K562 (cell line): ENCODE measurements around the gene CHMP4B. TPM values are rescaled to one million over a fixed set of nuclear protein-coding genes. Genes with fewer than 3 reads are reported as not detected.

ENCODE experiments used
- ATAC-seq: fragments of 200-7000 bp; cut with Tn5 transposase; 3 replicates; pipeline ENCODE4 v1.9.1; 2020; ENCODE audit warnings: moderate library complexity
- BruUV-seq: library from RNA; stranded (reverse); fragments of 400-500 nt; replicated peaks from 2 replicates; lab custom pipeline; 2021; lab: Mats Ljungman, UMichigan
- CTCF ChIA-PET: fragments of 300-600 bp; formaldehyde crosslinking; extraction: SDS; loops from one replicate; lab custom pipeline; 2021; ENCODE audit warnings: low intra/inter-chr PET ratio; lab: Yijun Ruan, JAX
- POLR2A ChIA-PET: fragments of 300-600, 350-650 bp; sonication (Branson Sonifier 250); formaldehyde crosslinking; extraction: SDS; loops from one replicate; lab custom pipeline; 2021; ENCODE audit warnings: antibody characterized with exemption, inconsistent platforms; lab: Yijun Ruan, JAX
- DNase-seq, 4 experiments: peaks; one replicate each; pipeline versions ENCODE4 v3.0.0 to v3.0.0-alpha.2; 2011 to 2018; ENCODE audit warnings: low spot score in 3 of 4, mixed read lengths in 3 of 4; ENCODE audit errors: extremely low read depth in 1 of 4
- FAIRE-seq: peaks from 2 replicates; lab custom pipeline; 2011; peaks lifted over from hg19 to GRCh38; lab: Jason Lieb, UNC
- H2AFZ ChIP-seq: 2 replicates; pipeline ENCODE4 v1.6.0; 2011; ENCODE audit warnings: low read depth, low read length, control low read depth, inconsistent platforms
- H3K27ac ChIP-seq: fragments of 200-600 bp; 3 replicates; pipeline ENCODE4 v1.8.0; 2011; ENCODE audit warnings: low read depth, mild to moderate bottlenecking, control low read depth, inconsistent platforms, low read length, moderate library complexity, mixed read lengths; ENCODE audit errors: extremely low read depth
- H3K27me3 ChIP-seq, 2 experiments: fragments of 300-600 bp in 1 of 2; 2 replicates in 1 of 2; 3 replicates in 1 of 2; pipeline versions ENCODE4 v1.6.0 to v1.8.0; 2011; ENCODE audit warnings: inconsistent platforms in 2 of 2, low read length in 2 of 2, mild to moderate bottlenecking in 1 of 2, mixed read lengths in 1 of 2, moderate library complexity in 1 of 2; ENCODE audit not compliant: control insufficient read depth in 2 of 2, insufficient read depth in 2 of 2
- H3K36me3 ChIP-seq: fragments of 300-600 bp; 3 replicates; pipeline ENCODE4 v1.8.0; 2011; ENCODE audit warnings: mild to moderate bottlenecking, low read length, inconsistent platforms; ENCODE audit not compliant: control insufficient read depth, insufficient read depth
- H3K4me1 ChIP-seq, 2 experiments: fragments of 200-600 bp in 1 of 2; replicated peaks in 1 of 2; 2 replicates in 1 of 2; 3 replicates in 1 of 2; pipeline versions ENCODE4 v1.5.1 to v1.8.0; 2011; ENCODE audit warnings: inconsistent platforms in 2 of 2, low read length in 2 of 2, mild to moderate bottlenecking in 1 of 2, mixed read lengths in 1 of 2, moderate library complexity in 1 of 2; ENCODE audit not compliant: control insufficient read depth in 2 of 2, insufficient read depth in 2 of 2
- H3K4me2 ChIP-seq: 2 replicates; pipeline ENCODE4 v1.6.1; 2011; ENCODE audit warnings: low read length, control low read depth, inconsistent platforms, mixed read lengths; ENCODE audit not compliant: insufficient read depth
- H3K4me3 ChIP-seq: fragments of 200-600 bp; sonication (generic), shearing (Covaris generic); 2 replicates; pipeline ENCODE4 v1.5.1; 2016; ENCODE audit warnings: control low read depth, inconsistent platforms
- H3K79me2 ChIP-seq: fragments of 200-600 bp; 3 replicates; pipeline ENCODE4 v1.8.0; 2011; ENCODE audit warnings: low read length, inconsistent platforms; ENCODE audit not compliant: control insufficient read depth, insufficient read depth
- H3K9ac ChIP-seq, 2 experiments: 2 replicates each; pipeline versions ENCODE4 v1.6.0 to v1.6.1; 2011; ENCODE audit warnings: low read depth in 2 of 2, low read length in 2 of 2, control low read depth in 1 of 2, inconsistent platforms in 1 of 2, mild to moderate bottlenecking in 1 of 2, mixed read lengths in 1 of 2; ENCODE audit not compliant: insufficient read depth in 1 of 2
- H3K9me1 ChIP-seq: one replicate; pipeline ENCODE4 v1.6.0; 2011; ENCODE audit warnings: inconsistent platforms, mild to moderate bottlenecking, low read length, moderate library complexity; ENCODE audit not compliant: control insufficient read depth, insufficient read depth
- H3K9me3 ChIP-seq: replicated peaks from 2 replicates; pipeline ENCODE4 v1.5.1; 2011; ENCODE audit warnings: low read depth, low read length, inconsistent platforms; ENCODE audit not compliant: control insufficient read depth, insufficient read depth
- H4K20me1 ChIP-seq: replicated peaks from 2 replicates; pipeline ENCODE4 v1.6.1; 2011; ENCODE audit warnings: low read length, inconsistent platforms, mixed read lengths; ENCODE audit not compliant: control insufficient read depth, insufficient read depth
- CBX2 ChIP-seq: fragments of 200-600 bp; sonication (generic); IDR thresholded peaks from one replicate; pipeline ENCODE4 v1.6.1; 2012; ENCODE audit warnings: mild to moderate bottlenecking, low read length, inconsistent platforms; ENCODE audit not compliant: insufficient read depth, poor library complexity, severe bottlenecking
- CC2D1A ChIP-seq: fragments of 450-650 bp; IDR thresholded peaks from 2 replicates; pipeline ENCODE4 v1.6.1; 2017; ENCODE audit warnings: mild to moderate bottlenecking
- CLOCK ChIP-seq: fragments of 250-450 bp; sonication (Bioruptor Pico); IDR thresholded peaks from 2 replicates; pipeline ENCODE4 v1.4.0; 2020; ENCODE audit warnings: mild to moderate bottlenecking, moderate library complexity, borderline replicate concordance
- ETS2 ChIP-seq: IDR thresholded peaks from 2 replicates; pipeline ENCODE4 v1.6.1; 2016; ENCODE audit warnings: borderline replicate concordance, missing genetic modification characterization, mild to moderate bottlenecking, moderate library complexity, missing compliant biosample characterization; ENCODE audit not compliant: poor library complexity, severe bottlenecking
- FOXA1 ChIP-seq: fragments of 450-650 bp; IDR thresholded peaks from 2 replicates; pipeline ENCODE4 v1.6.1; 2016; ENCODE audit warnings: mild to moderate bottlenecking, borderline replicate concordance
- KAT7 ChIP-seq: sonication (generic); formaldehyde crosslinking; IDR thresholded peaks from 2 replicates; pipeline ENCODE4 v1.8.0; 2022; ENCODE audit warnings: missing genetic modification reagents, mild to moderate bottlenecking, borderline replicate concordance
- KDM2B ChIP-seq: fragments of 250-450 bp; sonication (Bioruptor Pico); IDR thresholded peaks from 2 replicates; pipeline ENCODE4 v1.8.0; 2021; ENCODE audit warnings: mild to moderate bottlenecking, moderate library complexity
- NFXL1 ChIP-seq: fragments of 450-650 bp; formaldehyde crosslinking; IDR thresholded peaks from 2 replicates; pipeline ENCODE4 v1.4.0; 2021; ENCODE audit warnings: mild to moderate bottlenecking
- NR2C1 ChIP-seq, 2 experiments: fragments of 450-650 bp; IDR thresholded peaks; 2 replicates each; pipeline ENCODE4 v1.6.1; 2017; ENCODE audit warnings: mild to moderate bottlenecking in 2 of 2, antibody characterized with exemption in 1 of 2, inconsistent platforms in 1 of 2, missing compliant biosample characterization in 1 of 2, missing genetic modification characterization in 1 of 2
- PML ChIP-seq: IDR thresholded peaks from 2 replicates; pipeline ENCODE4 v1.6.1; 2012; ENCODE audit warnings: low read length, inconsistent platforms
- STAT5A ChIP-seq: IDR thresholded peaks from 2 replicates; pipeline ENCODE4 v1.6.1; 2012; ENCODE audit warnings: low read length, inconsistent platforms, borderline replicate concordance
- TFAM ChIP-seq: fragments of 250-450 bp; sonication (Bioruptor Pico); conservative IDR thresholded peaks from 2 replicates; pipeline ENCODE4 v1.5.0; 2021; ENCODE audit warnings: mild to moderate bottlenecking, moderate library complexity
- WHSC1 ChIP-seq: IDR thresholded peaks from one replicate; pipeline ENCODE4 v1.6.1; 2012; ENCODE audit warnings: low read length, control low read depth, inconsistent platforms
- XRCC5 ChIP-seq: fragments of 200-400 bp; formaldehyde crosslinking; IDR thresholded peaks from 2 replicates; pipeline ENCODE4 v1.6.1; 2017; ENCODE audit warnings: low read depth, mild to moderate bottlenecking, low read length
- ZBTB12 ChIP-seq: fragments of 250-450 bp; sonication (Bioruptor Pico); IDR thresholded peaks from 2 replicates; pipeline ENCODE4 v1.4.0; 2020
- ZNF263 ChIP-seq: sonication (generic); formaldehyde crosslinking; IDR thresholded peaks from 2 replicates; pipeline ENCODE4 v1.8.0; 2022; ENCODE audit warnings: mild to moderate bottlenecking, missing genetic modification reagents, borderline replicate concordance
- ZNF280B ChIP-seq: fragments of 250-450 bp; sonication (Bioruptor Pico); IDR thresholded peaks from 2 replicates; pipeline ENCODE4 v1.5.1; 2021; ENCODE audit warnings: mild to moderate bottlenecking
- WGBS: fragments of 100-300 bp; shearing (Covaris generic); methylation state at CpG from one replicate; pipeline ENCODE4 v1.1.6; 2016; ENCODE audit warnings: low coverage, mixed read lengths; ENCODE audit not compliant: insufficient coverage; ENCODE audit errors: missing lambda C conversion rate; 5-methylcytosine and 5-hydroxymethylcytosine counted together
- in situ Hi-C: fragments of 300-500 bp; cut with MboI; formaldehyde crosslinking; loops from 4 replicates; pipeline ENCODE4 v1.15.0; 2018; ENCODE audit warnings: inconsistent platforms, mixed read lengths
- intact Hi-C: fragments of 100-400 bp; cut with micrococcal nuclease; formaldehyde crosslinking; loops from 2 replicates; pipeline ENCODE4 v1.14.2; 2022
- polyA plus RNA-seq, 8 experiments: library from polyadenylated mRNA; depleted of rRNA in 4 of 8; stranded (reverse) in 5 of 8; unstranded in 3 of 8; fragments of >200 nt; fragmentation: Nextera tagmentation in 2 of 8; fragmentation: Illumina TruSeq in 1 of 8; extraction: Ambion mirVana in 2 of 8; extraction: Trizol in 1 of 8; gene quantifications; 2 replicates each; pipeline versions ENCODE4 v1.2.1 to v1.2.3, GENCODE V29; 2011 to 2014; ENCODE audit warnings: inconsistent platforms in 1 of 8, missing spikeins in 1 of 8
- total RNA-seq, 7 experiments: library from RNA; depleted of rRNA in 6 of 7; stranded (reverse); fragments of >200 nt in 6 of 7; fragmentation: Illumina TruSeq in 2 of 7; extraction: Trizol in 2 of 7; gene quantifications; 2 replicates each; pipeline versions ENCODE4 v1.2.1 to v1.2.3, GENCODE V29; 2011 to 2021; ENCODE audit warnings: low replicate concordance in 1 of 7

CHMP4B gene
- total and polyA plus RNA-seq, 9 of the 15 experiments (the other 6 are each of a cell fraction or from before 2014, with no cell fraction given), result 1.8 to 64.7 (median 31.8) TPM

- FAIRE-seq, result no peak
- no peaks in the 10 kb centered on the region for H3K9me1 ChIP-seq
- in situ Hi-C loops, result no loop called here
- H3K4me1 ChIP-seq, result peaks cover 0 to 3% of the 10 kb centered on the region in 2 experiments; a peak in 2 of 5 replicates
- peaks cover 11% of the 10 kb centered on the region for H4K20me1 ChIP-seq
- no peak overlapping the region for H3K9ac ChIP-seq
- H3K4me3 ChIP-seq, result no peak overlapping the region
- intact Hi-C loops, result no loop called here
- ChIA-PET CTCF (no interaction called here), POLR2A (interaction anchor here (0.9 to 2.7 kb wide), 3 partner anchors 9 to 25 kb away, joined by 3 to 9 read pairs (median 6); no protein-coding TSS in a partner anchor)
- no peaks in the 10 kb centered on the region for H3K9me3 ChIP-seq
- BruUV-seq, result no TSS peak
- ATAC-seq, result no peak
- H3K79me2 ChIP-seq, result peaks cover 74% of the 10 kb centered on the region
- 90% methylated on average over 1 of the region's 1 CpG for WGBS
- H3K27ac ChIP-seq, result no peak overlapping the region
- H3K27me3 ChIP-seq, result no peaks in the 10 kb centered on the region
- peaks cover 10% of the 10 kb centered on the region; the same call in 2 of the 3 replicates for H3K36me3 ChIP-seq
- no peak overlapping the region for H2AFZ ChIP-seq
- DNase-seq, result no peak
- H3K4me2 ChIP-seq, result no peak overlapping the region
- TF ChIP-seq ZBTB12 (no peak), NFXL1 (CRISPR knock-in tag) (no peak), ZNF280B (CRISPR knock-in tag) (no peak), ETS2 (tag) (no peak), PML (no peak), XRCC5 (no peak), FOXA1 (no peak), CC2D1A (no peak), ZNF263 (CRISPR knock-in tag) (no peak), STAT5A (no peak), CBX2 (no peak), CLOCK (CRISPR knock-in tag) (no peak), KAT7 (CRISPR knock-in tag) (no peak), KDM2B (no peak), NR2C1 (IDR thresholded peaks at IDR 0.05) (no peak), NR2C1 (tag; IDR thresholded peaks at IDR 0.05) (no peak), WHSC1 (no peak), TFAM (CRISPR knock-in tag) (no peak)
Observed at GRCh38 chr20:33819456-33819855, 8.3 kb downstream of the CHMP4B start.
